EH (cell line): Measurements from ENCODE around the gene ATG4A.

Experiments used
- DNase-seq: peaks from one replicate; pipeline ENCODE4 v3.0.0-alpha.2; 2015; ENCODE audit warnings: low read depth

The ATG4A gene

GRCh38 chrX:108122748-108123147 is 31.2 kb downstream of the ATG4A start:
- DNase-seq, result peak; percentile 73

GRCh38 chrX:108123591-108124366 is 32.2 kb downstream of the ATG4A start:
- DNase-seq, result peak; percentile 39

- DNase-seq, result peak; percentile 12
Measured at GRCh38 chrX:108126661-108127060, 35.1 kb downstream of the ATG4A start.

- DNase-seq, result peak; percentile 8
Measured at GRCh38 chrX:108127152-108127551, 35.6 kb downstream of the ATG4A start.

- no peak for DNase-seq
Measured at GRCh38 chrX:108130889-108131288, 39.3 kb downstream of the ATG4A start.

GRCh38 chrX:108131471-108131870 is 39.9 kb downstream of the ATG4A start:
- peak; percentile 67 for DNase-seq

- DNase-seq, result no peak
Measured at GRCh38 chrX:108132034-108132433, 40.5 kb downstream of the ATG4A start.

GRCh38 chrX:108132876-108133275 is 41.3 kb downstream of the ATG4A start:
- no peak for DNase-seq

- DNase-seq, result no peak
Measured at GRCh38 chrX:108134724-108135123, 43.1 kb downstream of the ATG4A start.

GRCh38 chrX:108138814-108139702 is 47.5 kb downstream of the ATG4A start:
- peak; percentile 8 for DNase-seq

GRCh38 chrX:108148524-108148923 is 56.9 kb downstream of the ATG4A start:
- no peak for DNase-seq

- DNase-seq, result no peak
Measured at GRCh38 chrX:108156082-108156481, 64.5 kb downstream of the ATG4A start.

- DNase-seq, result no peak
Measured at GRCh38 chrX:108156934-108157466, 65.4 kb downstream of the ATG4A start.

GRCh38 chrX:108157628-108158027 is 66.0 kb downstream of the ATG4A start:
- DNase-seq, result no peak

- DNase-seq, result no peak
Measured at GRCh38 chrX:108159028-108159670, 67.6 kb downstream of the ATG4A start.

- no peak for DNase-seq
Measured at GRCh38 chrX:108160309-108160708, 68.7 kb downstream of the ATG4A start.

GRCh38 chrX:108162265-108162664 is 70.7 kb downstream of the ATG4A start:
- DNase-seq, result no peak

- no peak for DNase-seq
Measured at GRCh38 chrX:108163333-108164082, 71.9 kb downstream of the ATG4A start.

- peak; percentile 44 for DNase-seq
Measured at GRCh38 chrX:108165383-108166111, 74.0 kb downstream of the ATG4A start.

GRCh38 chrX:108167211-108167872 is 75.8 kb downstream of the ATG4A start:
- peak; percentile 69 for DNase-seq
